Activated CD4-positive, alpha-beta memory T cell treated with anti-CD3 and anti-CD28 coated beads for 36 hours (primary cell): Measurements from ENCODE around the gene CYB561. TPM values are rescaled to one million over a fixed set of nuclear protein-coding genes. Genes with fewer than 3 reads are reported as not detected.

ENCODE experiments used
- CTCF ChIA-PET: fragments of 350-600 bp; sonication (Branson Sonifier 250); formaldehyde crosslinking; loops from one replicate; lab custom pipeline; 2021; ENCODE audit warnings: antibody characterized with exemption, inconsistent platforms; lab: Charles Lee
- POLR2A ChIA-PET: fragments of 350-600 bp; sonication (Branson Sonifier 250); formaldehyde crosslinking; loops from one replicate; lab custom pipeline; 2021; ENCODE audit warnings: antibody characterized with exemption; lab: Charles Lee
- DNase-seq: peaks from one replicate; pipeline ENCODE4 v3.0.0-alpha.2; 2020
- H3K27ac Mint-ChIP-seq: one replicate; pipeline ENCODE4 v1.8.0; 2021; ENCODE audit warnings: mixed read lengths
- H3K27me3 Mint-ChIP-seq: one replicate; pipeline ENCODE4 v1.8.0; 2021; ENCODE audit warnings: mixed read lengths
- H3K36me3 Mint-ChIP-seq: one replicate; pipeline ENCODE4 v1.8.0; 2021; ENCODE audit warnings: mixed read lengths
- H3K4me1 Mint-ChIP-seq: one replicate; pipeline ENCODE4 v1.8.0; 2021; ENCODE audit warnings: low read depth, mixed read lengths
- H3K4me3 Mint-ChIP-seq: one replicate; pipeline ENCODE4 v1.8.0; 2021; ENCODE audit warnings: mild to moderate bottlenecking, mixed read lengths
- H3K9me3 Mint-ChIP-seq: one replicate; pipeline ENCODE4 v1.8.0; 2021; ENCODE audit warnings: mixed read lengths
- intact Hi-C: fragments of 100-400 bp; cut with micrococcal nuclease; formaldehyde crosslinking; loops from one replicate; pipeline ENCODE4 v1.15.1; 2023
- total RNA-seq, 2 experiments: library from RNA; stranded (reverse); gene quantifications; one replicate each; pipeline ENCODE4 v1.2.3, GENCODE V29; 2021

CYB561 gene
- total RNA-seq, 2 experiments from 2014 or later: 9.4 to 9.7 TPM

- Mint-ChIP-seq H3K36me3 (peaks cover 7% of the 10 kb centered on the region), H3K9me3 (no peaks in the 10 kb centered on the region), H3K27ac (no peak overlapping the region), H3K4me1 (no peaks in the 10 kb centered on the region), H3K4me3 (no peak overlapping the region), H3K27me3 (no peaks in the 10 kb centered on the region)
- DNase-seq: no peak
- ChIA-PET CTCF (interaction anchor here (4.5 kb wide), 1 partner anchor 7 kb away, joined by 28 read pairs; no protein-coding TSS in a partner anchor), POLR2A (no interaction called here)
- intact Hi-C loops: no loop called here
These were observed 46.8 kb downstream of the CYB561 start for GRCh38 chr17:63399316-63399715.

GRCh38 chr17:63398680-63399079 is 47.4 kb downstream of the CYB561 start:
- no peaks in the 10 kb centered on the region for H3K27me3 Mint-ChIP-seq
- CTCF ChIA-PET: interaction anchor here (0.6 to 4.5 kb wide), 2 partner anchors 8 to 13 kb away, joined by 3 to 28 read pairs; no protein-coding TSS in a partner anchor
- H3K4me3 Mint-ChIP-seq: no peak overlapping the region
- POLR2A ChIA-PET: no interaction called here
- H3K9me3 Mint-ChIP-seq: no peaks in the 10 kb centered on the region
- no peak for DNase-seq
- intact Hi-C loops: no loop called here
- H3K4me1 Mint-ChIP-seq: no peaks in the 10 kb centered on the region
- H3K27ac Mint-ChIP-seq: no peak overlapping the region
- H3K36me3 Mint-ChIP-seq: peaks cover 7% of the 10 kb centered on the region

- Mint-ChIP-seq H3K4me3 (no peak overlapping the region), H3K27ac (no peak overlapping the region), H3K4me1 (no peaks in the 10 kb centered on the region), H3K36me3 (peaks cover 7% of the 10 kb centered on the region), H3K27me3 (no peaks in the 10 kb centered on the region), H3K9me3 (no peaks in the 10 kb centered on the region)
- intact Hi-C loops: no loop called here
- ChIA-PET POLR2A (no interaction called here), CTCF (interaction anchor here (4.5 kb wide), 1 partner anchor 11 kb away, joined by 28 read pairs; no protein-coding TSS in a partner anchor)
- DNase-seq: no peak
These were observed 50.9 kb downstream of the CYB561 start for GRCh38 chr17:63395075-63395805.

- no peak for DNase-seq
- intact Hi-C loops: no loop called here
- CTCF ChIA-PET: interaction anchor here (0.7 kb wide), 1 partner anchor 16 kb away, joined by 4 read pairs; no protein-coding TSS in a partner anchor
- H3K4me1 Mint-ChIP-seq: no peaks in the 10 kb centered on the region
- no peaks in the 10 kb centered on the region for H3K36me3 Mint-ChIP-seq
- no peak overlapping the region for H3K4me3 Mint-ChIP-seq
- H3K9me3 Mint-ChIP-seq: no peaks in the 10 kb centered on the region
- POLR2A ChIA-PET: no interaction called here
- no peaks in the 10 kb centered on the region for H3K27me3 Mint-ChIP-seq
- no peak overlapping the region for H3K27ac Mint-ChIP-seq
These were observed 56.0 kb downstream of the CYB561 start for GRCh38 chr17:63390090-63390489.

GRCh38 chr17:63387656-63388340 is 58.3 kb downstream of the CYB561 start:
- Mint-ChIP-seq H3K36me3 (no peaks in the 10 kb centered on the region), H3K4me3 (no peak overlapping the region), H3K9me3 (no peaks in the 10 kb centered on the region), H3K27me3 (no peaks in the 10 kb centered on the region), H3K27ac (no peak overlapping the region), H3K4me1 (no peaks in the 10 kb centered on the region)
- CTCF ChIA-PET: no interaction called here
- DNase-seq: no peak
- POLR2A ChIA-PET: no interaction called here
- intact Hi-C loops: no loop called here

- Mint-ChIP-seq H3K27me3 (no peaks in the 10 kb centered on the region), H3K4me3 (no peak overlapping the region), H3K27ac (no peak overlapping the region), H3K9me3 (peaks cover 2% of the 10 kb centered on the region), H3K4me1 (no peaks in the 10 kb centered on the region), H3K36me3 (peaks cover 2% of the 10 kb centered on the region)
- ChIA-PET POLR2A (no interaction called here), CTCF (interaction anchor here (1.4 kb wide), 1 partner anchor 23 kb away, joined by 5 read pairs; no protein-coding TSS in a partner anchor)
- DNase-seq: no peak
- intact Hi-C loops: no loop called here
These were observed 63.3 kb downstream of the CYB561 start for GRCh38 chr17:63382826-63383225.

Other genes with a start within 250 kb of the CYB561 start
- 1 to 10 TPM; 2.2 to 2.6 TPM for gene ACE, start 30.8 kb upstream of the CYB561 start, total RNA-seq
- not detected for gene KCNH6, start 77.1 kb upstream of the CYB561 start, total RNA-seq
- 100 to 1,000 TPM; 118 to 119 TPM for gene DCAF7, start 104.2 kb upstream of the CYB561 start, total RNA-seq
- 10 to 100 TPM; 28.2 to 30.4 TPM for gene TACO1, start 154.6 kb upstream of the CYB561 start, total RNA-seq
- gene MAP3K3, start 176.1 kb upstream of the CYB561 start, total RNA-seq: 10 to 100 TPM; 32.8 to 34.0 TPM